ENCODE measurements around the gene SLBP. TPM values are rescaled to one million over a fixed set of nuclear protein-coding genes. Genes with fewer than 3 reads are reported as not detected.
A peak's percentile ranks its signal among the peaks of the same experiment; 100 is the strongest.

Gene SLBP
- total RNA-seq, 2 experiments from 2014 or later, result 115 to 117 TPM

GRCh38 chr4:1714303-1715001, 2.3 kb upstream of the SLBP start:
- H3K4me3 Mint-ChIP-seq, result peak overlapping the region; percentile 92
- ATAC-seq (no peak), DNase-seq (no peak)
- intact Hi-C loops (cut with micrococcal nuclease), result no loop called here
- ChIA-PET CTCF (interaction anchor here (0.8 to 2.1 kb wide), 6 partner anchors 7 to 32 kb away, joined by 3 to 10 read pairs (median 3); no protein-coding TSS in a partner anchor), POLR2A (interaction anchor here (3.8 to 9.5 kb wide), 3 partner anchors 9 to 22 kb away, joined by 26 to 190 read pairs (median 76); partner anchors contain the start of genes TACC3 and TMEM129)
- TF ChIP-seq CTCF (IDR thresholded peaks at IDR 0.05), result no peak
- H3K36me3 Mint-ChIP-seq (ENCODE audit: low read depth), result peaks cover 54% of the 10 kb centered on the region
- peak overlapping the region; percentile 100 for H3K27ac Mint-ChIP-seq
- H3K27me3 Mint-ChIP-seq, result no peaks in the 10 kb centered on the region
- H3K9me3 Mint-ChIP-seq, result no peaks in the 10 kb centered on the region
- H3K4me1 Mint-ChIP-seq (ENCODE audit: low read depth), result peaks cover 43% of the 10 kb centered on the region

GRCh38 chr4:1713003-1713851, 1.1 kb upstream of the SLBP start:
- no peak for DNase-seq
- Mint-ChIP-seq H3K4me1 (ENCODE audit: low read depth) (peaks cover 49% of the 10 kb centered on the region), H3K36me3 (ENCODE audit: low read depth) (peaks cover 63% of the 10 kb centered on the region), H3K9me3 (no peaks in the 10 kb centered on the region), H3K4me3 (peak overlapping the region; percentile 92), H3K27ac (peak overlapping the region; percentile 100), H3K27me3 (no peaks in the 10 kb centered on the region)
- no peak for TF ChIP-seq CTCF (IDR thresholded peaks at IDR 0.05)
- ChIA-PET POLR2A (interaction anchor here (0.5 to 9.5 kb wide), 8 partner anchors 10 to 367 kb away, joined by 3 to 190 read pairs (median 4); partner anchors contain the start of genes TACC3 and TMEM129), CTCF (interaction anchor here (0.8 to 2.1 kb wide), 8 partner anchors 9 to 33 kb away, joined by 3 to 12 read pairs (median 4); no protein-coding TSS in a partner anchor)
- intact Hi-C loops (cut with micrococcal nuclease), result no loop called here
- ATAC-seq, result peak; percentile 2

- DNase-seq, result peak; percentile 44
- Mint-ChIP-seq H3K36me3 (ENCODE audit: low read depth) (peaks cover 66% of the 10 kb centered on the region), H3K27ac (peak overlapping the region; percentile 91), H3K27me3 (no peaks in the 10 kb centered on the region), H3K4me1 (ENCODE audit: low read depth) (peaks cover 55% of the 10 kb centered on the region), H3K9me3 (no peaks in the 10 kb centered on the region), H3K4me3 (peak overlapping the region; percentile 85)
- intact Hi-C loops (cut with micrococcal nuclease), result no loop called here
- peak; percentile 6 for ATAC-seq
- ChIA-PET POLR2A (interaction anchor here (0.7 to 9.5 kb wide), 12 partner anchors 9 to 151 kb away, joined by 3 to 190 read pairs (median 4); partner anchors contain the start of genes TACC3 and TMEM129), CTCF (interaction anchor here (1.5 to 12.5 kb wide), 3 partner anchors 12 to 19 kb away, joined by 8 to 177 read pairs (median 12); no protein-coding TSS in a partner anchor)
- TF ChIP-seq CTCF (IDR thresholded peaks at IDR 0.05), result no peak
Observed at GRCh38 chr4:1711571-1712215, 426 bp downstream of the SLBP start.

GRCh38 chr4:1711055-1711570, 1.0 kb downstream of the SLBP start:
- Mint-ChIP-seq H3K4me3 (peak overlapping the region; percentile 85), H3K4me1 (ENCODE audit: low read depth) (peaks cover 55% of the 10 kb centered on the region), H3K36me3 (ENCODE audit: low read depth) (peaks cover 70% of the 10 kb centered on the region), H3K27ac (peak overlapping the region; percentile 91), H3K9me3 (no peaks in the 10 kb centered on the region), H3K27me3 (no peaks in the 10 kb centered on the region)
- TF ChIP-seq CTCF (IDR thresholded peaks at IDR 0.05), result no peak
- intact Hi-C loops (cut with micrococcal nuclease), result no loop called here
- CTCF ChIA-PET, result interaction anchor here (12.5 kb wide), 1 partner anchor 19 kb away, joined by 177 read pairs; no protein-coding TSS in a partner anchor
- DNase-seq (no peak), ATAC-seq (no peak)
- POLR2A ChIA-PET, result interaction anchor here (0.9 to 9.5 kb wide), 5 partner anchors 8 to 19 kb away, joined by 3 to 190 read pairs (median 26); partner anchors contain the start of genes TACC3 and TMEM129

Data from activated CD8-positive, alpha-beta T cell treated with anti-CD3 and anti-CD28 coated beads for 36 hours (primary cell).